GM12878 (cell line): Measurements from ENCODE around the gene SGK2. TPM values are rescaled to one million over a fixed set of nuclear protein-coding genes. Genes with fewer than 3 reads are reported as not detected.

ENCODE experiments used
- ATAC-seq: fragments of 200-7000 bp; cut with Tn5 transposase; 3 replicates; pipeline ENCODE4 v1.9.1; 2020; ENCODE audit warnings: mild to moderate bottlenecking, moderate library complexity
- BruUV-seq: library from RNA; stranded (reverse); fragments of 400-500 nt; replicated peaks from 2 replicates; lab custom pipeline; 2021; lab: Mats Ljungman, UMichigan
- CTCF ChIA-PET: fragments of 300-600 bp; sonication (Branson Sonifier 250); formaldehyde crosslinking; extraction: SDS; loops from one replicate; lab custom pipeline; 2021; ENCODE audit warnings: inconsistent platforms; lab: Yijun Ruan, JAX
- POLR2A ChIA-PET: fragments of 350-600 bp; formaldehyde crosslinking; extraction: SDS; loops from one replicate; lab custom pipeline; 2021; ENCODE audit warnings: inconsistent platforms; lab: Charles Lee
- RAD21 ChIA-PET: fragments of 300-600 bp; sonication (Branson Sonifier 250); formaldehyde crosslinking; loops from one replicate; lab custom pipeline; 2023; ENCODE audit warnings: antibody characterized with exemption; ENCODE audit not compliant: unreplicated experiment; lab: Charles Lee
- SMC1A ChIA-PET: fragments of 300-600 bp; sonication (Branson Sonifier 250); formaldehyde crosslinking; loops from one replicate; lab custom pipeline; 2023; ENCODE audit not compliant: unreplicated experiment, uncharacterized antibody; lab: Charles Lee
- DNase-seq: peaks from one replicate; pipeline ENCODE4 v3.0.0-alpha.2; 2011; ENCODE audit warnings: low read depth, low spot score
- FAIRE-seq: peaks from 3 replicates; lab custom pipeline; 2011; peaks lifted over from hg19 to GRCh38; lab: Jason Lieb, UNC
- H2AFZ ChIP-seq: 2 replicates; pipeline ENCODE4 v1.6.0; 2011; ENCODE audit warnings: low read depth, low read length, control low read depth; ENCODE audit not compliant: control insufficient read depth
- H3K27ac ChIP-seq: 2 replicates; pipeline ENCODE4 v1.5.1; 2011; ENCODE audit warnings: control low read depth; ENCODE audit not compliant: control insufficient read depth, insufficient read depth
- H3K27me3 ChIP-seq, 2 experiments: replicated peaks in 1 of 2; 2 replicates each; pipeline versions ENCODE4 v1.6.0 to v1.6.1; 2011; ENCODE audit warnings: low read length in 1 of 2; ENCODE audit not compliant: control insufficient read depth in 2 of 2, insufficient read depth in 2 of 2
- H3K36me3 ChIP-seq, 2 experiments: 2 replicates each; pipeline ENCODE4 v1.5.1; 2011; ENCODE audit warnings: low read length in 1 of 2; ENCODE audit not compliant: control insufficient read depth in 2 of 2, insufficient read depth in 2 of 2
- H3K4me1 ChIP-seq: 2 replicates; pipeline ENCODE4 v1.6.1; 2011; ENCODE audit warnings: mild to moderate bottlenecking, low read length, moderate library complexity, mixed read lengths; ENCODE audit not compliant: control insufficient read depth, insufficient read depth
- H3K4me2 ChIP-seq: 2 replicates; pipeline ENCODE4 v1.6.0; 2011; ENCODE audit warnings: control low read depth; ENCODE audit not compliant: control insufficient read depth, insufficient read depth
- H3K4me3 ChIP-seq: fragments of 200-600 bp; sonication (generic); 2 replicates; pipeline ENCODE4 v1.5.1; 2016
- H3K79me2 ChIP-seq: 2 replicates; pipeline ENCODE4 v1.6.0; 2011; ENCODE audit warnings: low read length; ENCODE audit not compliant: control insufficient read depth, insufficient read depth
- H3K9ac ChIP-seq: 2 replicates; pipeline ENCODE4 v1.8.0; 2011; ENCODE audit warnings: low read length, control low read depth, mixed read lengths; ENCODE audit not compliant: control insufficient read depth, insufficient read depth
- H3K9me3 ChIP-seq: replicated peaks from 3 replicates; pipeline ENCODE4 v1.5.1; 2011; ENCODE audit warnings: mild to moderate bottlenecking, low read length; ENCODE audit not compliant: control insufficient read depth, insufficient read depth
- H4K20me1 ChIP-seq: 2 replicates; pipeline ENCODE4 v1.6.0; 2011; ENCODE audit not compliant: control insufficient read depth, insufficient read depth
- ATF2 ChIP-seq: IDR thresholded peaks from 2 replicates; pipeline ENCODE4 v1.6.1; 2012; ENCODE audit warnings: low read length, inconsistent platforms
- BCL3 ChIP-seq: IDR thresholded peaks from 2 replicates; pipeline ENCODE4 v1.6.1; 2011; ENCODE audit warnings: borderline replicate concordance, low read depth, mild to moderate bottlenecking, moderate library complexity, low read length; ENCODE audit not compliant: insufficient read depth, poor library complexity, severe bottlenecking
- SKIL ChIP-seq: fragments of 450-650 bp; IDR thresholded peaks from 2 replicates; pipeline ENCODE4 v1.6.1; 2017; ENCODE audit warnings: mild to moderate bottlenecking, low read depth, inconsistent platforms; ENCODE audit not compliant: poor library complexity, severe bottlenecking
- WGBS: methylation state at CpG from one replicate; pipeline ENCODE4 v1.1.6; 2016; ENCODE audit warnings: low lambda C conversion rate; ENCODE audit not compliant: insufficient replicate concordance, insufficient coverage; ENCODE audit errors: missing lambda C conversion rate; 5-methylcytosine and 5-hydroxymethylcytosine counted together
- in situ Hi-C: fragments of 300-500 bp; cut with MboI; formaldehyde crosslinking; loops from 9 replicates; pipeline ENCODE4 v1.14.3; 2018; ENCODE audit warnings: mixed read lengths
- intact Hi-C: fragments of 100-400 bp; cut with micrococcal nuclease; formaldehyde crosslinking; loops from one replicate; pipeline ENCODE4 v1.14.2; 2022; ENCODE audit not compliant: unreplicated experiment
- polyA plus RNA-seq, 11 experiments: library from polyadenylated mRNA; depleted of rRNA in 4 of 11; unstranded in 6 of 11; stranded (reverse) in 5 of 11; fragments of >200 nt; fragmentation: Nextera tagmentation in 4 of 11; fragmentation: Illumina TruSeq in 1 of 11; extraction: Ambion mirVana in 4 of 11; extraction: Trizol in 1 of 11; gene quantifications; 1 replicate in 1 of 11; 2 replicates in 10 of 11; pipeline versions ENCODE4 v1.2.1 to v1.2.3, GENCODE V29; 2011 to 2016; ENCODE audit warnings: inconsistent platforms in 2 of 11, missing spikeins in 2 of 11, low read depth in 1 of 11
- total RNA-seq, 4 experiments: library from RNA; depleted of rRNA in 3 of 4; stranded (reverse); fragments of >200 nt in 3 of 4; fragmentation: Illumina TruSeq in 1 of 4; extraction: Trizol in 1 of 4; gene quantifications; 2 replicates each; pipeline versions ENCODE4 v1.2.1 to v1.2.3, GENCODE V29; 2013 to 2021

SGK2 gene
- total and polyA plus RNA-seq, 10 of the 15 experiments (the other 5 are each of a cell fraction or from before 2014, with no cell fraction given), result 0.04 to 0.96 (median 0.22) TPM; not detected in 3

- TF ChIP-seq SKIL, result no peak
These were observed 5.2 kb downstream of the SGK2 start (continued) for GRCh38 chr20:43563991-43564390.

GRCh38 chr20:43564455-43564854 is 5.6 kb downstream of the SGK2 start:
- POLR2A ChIA-PET, result no interaction called here
- no peak for DNase-seq
- in situ Hi-C loops (no loop called here), intact Hi-C loops (no loop called here)
- H3K9ac ChIP-seq, result no peak overlapping the region
- no peak for FAIRE-seq
- TF ChIP-seq ATF2 (no peak), BCL3 (peak; percentile 36)
- no peaks in the 10 kb centered on the region for H3K4me1 ChIP-seq
- no peak overlapping the region for H3K27ac ChIP-seq
- no TSS peak for BruUV-seq
- H3K9me3 ChIP-seq, result no peaks in the 10 kb centered on the region
- no peaks in the 10 kb centered on the region for H3K27me3 ChIP-seq
- WGBS, result 86% methylated on average over 8 of the region's 8 CpGs
- H3K79me2 ChIP-seq, result no peaks in the 10 kb centered on the region
- CTCF ChIA-PET, result interaction anchor here (2.0 kb wide), 1 partner anchor 128 kb away, joined by 16 read pairs; no protein-coding TSS in a partner anchor
- H3K4me2 ChIP-seq, result no peak overlapping the region
- no peak for ATAC-seq
- H4K20me1 ChIP-seq, result no peaks in the 10 kb centered on the region
- SMC1A ChIA-PET, result no interaction called here
- H2AFZ ChIP-seq, result no peak overlapping the region
- no peak overlapping the region for H3K4me3 ChIP-seq
- RAD21 ChIA-PET, result interaction anchor here (0.7 kb wide), 1 partner anchor 89 kb away, joined by 3 read pairs; no protein-coding TSS in a partner anchor
- no peaks in the 10 kb centered on the region for H3K36me3 ChIP-seq
